Endothelial cell of umbilical vein (primary cell): ENCODE results near the gene HECW1. TPM values are rescaled to one million over a fixed set of nuclear protein-coding genes. Genes with fewer than 3 reads are reported as not detected.

Source experiments
- BruUV-seq: library from RNA; stranded (reverse); fragments of 400-500 nt; replicated peaks from 2 replicates; lab custom pipeline; 2021; lab: Mats Ljungman, UMichigan
- CTCF ChIA-PET: fragments of 300-600, 350-600 bp; sonication (Branson Sonifier 250); formaldehyde crosslinking; loops from one replicate; lab custom pipeline; 2021; ENCODE audit warnings: antibody characterized with exemption, inconsistent platforms; lab: Charles Lee
- POLR2A ChIA-PET: fragments of 300-600, 350-600 bp; sonication (Branson Sonifier 250); formaldehyde crosslinking; loops from one replicate; lab custom pipeline; 2021; ENCODE audit warnings: antibody characterized with exemption, inconsistent platforms; lab: Charles Lee
- DNase-seq: peaks from one replicate; pipeline ENCODE4 v3.0.0-alpha.2; 2011; ENCODE audit warnings: low read depth, low spot score
- FAIRE-seq: peaks from 2 replicates; lab custom pipeline; 2011; peaks lifted over from hg19 to GRCh38; lab: Jason Lieb, UNC
- H2AFZ ChIP-seq: 2 replicates; pipeline ENCODE4 v1.6.0; 2012; ENCODE audit warnings: low read depth, low read length, control low read depth, inconsistent platforms
- H3K27ac ChIP-seq: 2 replicates; pipeline ENCODE4 v1.5.1; 2011; ENCODE audit warnings: low read depth, mild to moderate bottlenecking, control low read depth, low read length, moderate library complexity; ENCODE audit not compliant: insufficient read depth
- H3K27me3 ChIP-seq, 2 experiments: 2 replicates each; pipeline versions ENCODE4 v1.6.0 to v1.6.1; 2011; ENCODE audit warnings: low read length in 2 of 2, mixed read lengths in 1 of 2; ENCODE audit not compliant: control insufficient read depth in 2 of 2, insufficient read depth in 2 of 2
- H3K36me3 ChIP-seq, 2 experiments: 2 replicates in 1 of 2; 3 replicates in 1 of 2; pipeline ENCODE4 v1.5.1; 2011; ENCODE audit warnings: low read length in 2 of 2, mild to moderate bottlenecking in 1 of 2, moderate library complexity in 1 of 2; ENCODE audit not compliant: control insufficient read depth in 2 of 2, insufficient read depth in 2 of 2; ENCODE audit errors: extremely low read depth in 1 of 2
- H3K4me1 ChIP-seq: 3 replicates; pipeline ENCODE4 v1.5.1; 2011; ENCODE audit warnings: mild to moderate bottlenecking, low read length; ENCODE audit not compliant: control insufficient read depth, insufficient read depth; ENCODE audit errors: extremely low read depth
- H3K4me2 ChIP-seq: 2 replicates; pipeline ENCODE4 v1.6.1; 2011; ENCODE audit warnings: low read length, control low read depth, mixed read lengths; ENCODE audit not compliant: insufficient read depth
- H3K4me3 ChIP-seq, 3 experiments: fragments of 200-600 bp in 1 of 3; sonication (generic), shearing (Covaris generic) in 1 of 3; replicated peaks in 1 of 3; 2 replicates each; pipeline ENCODE4 v1.5.1; 2011 to 2016; ENCODE audit warnings: control low read depth in 3 of 3, low read length in 3 of 3, mild to moderate bottlenecking in 2 of 3, inconsistent platforms in 1 of 3, low read depth in 1 of 3, moderate library complexity in 1 of 3; ENCODE audit not compliant: insufficient read depth in 1 of 3
- H3K79me2 ChIP-seq: 2 replicates; pipeline ENCODE4 v1.6.0; 2012; ENCODE audit warnings: low read length, inconsistent platforms; ENCODE audit not compliant: control insufficient read depth, insufficient read depth
- H3K9ac ChIP-seq: replicated peaks from 2 replicates; pipeline ENCODE3; 2011; ENCODE audit warnings: low read length, control low read depth; ENCODE audit not compliant: insufficient read depth; ENCODE audit errors: extremely low read depth
- H3K9me1 ChIP-seq: replicated peaks from 3 replicates; pipeline ENCODE4 v1.6.0; 2011; ENCODE audit warnings: mild to moderate bottlenecking, low read length; ENCODE audit not compliant: control insufficient read depth, insufficient read depth; ENCODE audit errors: extremely low read depth
- H3K9me3 ChIP-seq: replicated peaks from 2 replicates; pipeline ENCODE4 v1.5.1; 2012; ENCODE audit warnings: low read length, inconsistent platforms; ENCODE audit not compliant: control insufficient read depth, insufficient read depth
- H4K20me1 ChIP-seq: replicated peaks from 2 replicates; pipeline ENCODE3; 2011; ENCODE audit warnings: mild to moderate bottlenecking, low read length; ENCODE audit not compliant: control insufficient read depth, insufficient read depth; ENCODE audit errors: extremely low read depth
- EZH2 ChIP-seq: IDR thresholded peaks from 2 replicates; pipeline ENCODE4 v1.6.1; 2012; ENCODE audit warnings: borderline replicate concordance, low read depth, mild to moderate bottlenecking, moderate library complexity, low read length, inconsistent platforms; ENCODE audit not compliant: severe bottlenecking
- FOS ChIP-seq: IDR thresholded peaks from 2 replicates; pipeline ENCODE4 v1.6.1; 2011; ENCODE audit warnings: mild to moderate bottlenecking, low read length, moderate library complexity, borderline replicate concordance; ENCODE audit not compliant: insufficient read depth
- GATA2 ChIP-seq: IDR thresholded peaks from 2 replicates; pipeline ENCODE4 v1.7.0; 2011; ENCODE audit warnings: low read depth, mild to moderate bottlenecking, moderate library complexity, mixed read lengths, low read length; ENCODE audit not compliant: insufficient read length, insufficient read depth
- JUN ChIP-seq: IDR thresholded peaks from 2 replicates; pipeline ENCODE4 v1.6.1; 2011; ENCODE audit warnings: borderline replicate concordance, low read depth; ENCODE audit not compliant: insufficient read length, insufficient read depth
- MYC ChIP-seq: IDR thresholded peaks from one replicate; pipeline ENCODE4 v1.6.1; 2011; ENCODE audit warnings: mild to moderate bottlenecking, low read depth, low read length
- POLR2A ChIP-seq: IDR thresholded peaks from 2 replicates; pipeline ENCODE4 v1.6.1; 2012; ENCODE audit warnings: low read depth, mild to moderate bottlenecking, control low read depth, low read length
- POLR2AphosphoS5 ChIP-seq: IDR thresholded peaks from 2 replicates; pipeline ENCODE4 v1.6.1; 2012; ENCODE audit warnings: low read depth, mild to moderate bottlenecking, control low read depth, low read length, moderate library complexity; ENCODE audit not compliant: insufficient read depth
- dilution Hi-C: fragments of 300-500 bp; cut with MboI; formaldehyde crosslinking; loops from one replicate; pipeline ENCODE4 v1.15.0; 2019; ENCODE audit warnings: low sequenced_read_pairs; ENCODE audit not compliant: extremely low pct_ligation_motif_present
- intact Hi-C: fragments of 100-400 bp; cut with micrococcal nuclease; formaldehyde crosslinking; loops from one replicate; pipeline ENCODE4 v1.10.0; 2022
- polyA plus RNA-seq, 4 experiments: library from polyadenylated mRNA; depleted of rRNA in 3 of 4; stranded (reverse) in 3 of 4; unstranded in 1 of 4; fragments of >200 nt; gene quantifications; 2 replicates each; pipeline versions ENCODE4 v1.2.1 to v1.2.3, GENCODE V29; 2011 to 2012; ENCODE audit warnings: missing spikeins in 1 of 4
- total RNA-seq: library from RNA; stranded (reverse); gene quantifications from 2 replicates; pipeline ENCODE4 v1.2.3, GENCODE V29; 2021
- TF ChIP-seq, protein P1 (sequence below): IDR thresholded peaks from 2 replicates; pipeline ENCODE4 v1.6.1; 2011; ENCODE audit not compliant: insufficient read depth, insufficient read length
- TF ChIP-seq, protein P2 (sequence below), 2 donors: IDR thresholded peaks; 1 replicate in 1 of 2; 2 replicates in 1 of 2; pipeline ENCODE4 v1.5.1; 2011; ENCODE audit warnings: low read length in 2 of 2, mild to moderate bottlenecking in 2 of 2, moderate library complexity in 2 of 2, control low read depth in 1 of 2, inconsistent platforms in 1 of 2, low read depth in 1 of 2; ENCODE audit not compliant: insufficient read depth in 1 of 2; ENCODE audit errors: extremely low read depth in 1 of 2

The HECW1 gene
- total and polyA plus RNA-seq, 2 donors (not counting 3 experiments of a cell fraction or from before 2014, with no cell fraction given): not detected

DNA sequence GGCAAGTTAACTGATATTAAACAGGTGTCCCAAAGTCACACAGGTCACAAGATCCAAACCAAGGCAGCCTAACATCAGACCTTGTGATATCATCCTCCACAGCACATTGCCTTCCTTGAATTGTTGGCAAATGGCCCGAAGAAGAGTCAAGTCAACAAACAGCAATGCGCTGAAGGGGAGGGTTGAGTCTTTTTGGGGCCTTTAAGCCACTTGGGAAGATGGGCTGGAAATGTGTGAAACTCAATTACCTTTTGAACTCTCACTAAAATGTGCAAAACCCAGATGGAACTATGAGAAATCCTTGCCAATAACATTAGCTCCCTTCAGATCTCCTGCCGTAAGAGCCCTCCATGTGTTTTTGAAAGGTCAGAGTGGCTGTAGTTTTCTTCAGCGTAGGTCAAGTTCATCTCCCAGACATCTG is 422.6 kb downstream of the HECW1 start:
- no peak overlapping the region for H3K4me2 ChIP-seq
- H3K79me2 ChIP-seq: no peaks in the 10 kb centered on the region
- no TSS peak for BruUV-seq
- DNase-seq: no peak
- no peak overlapping the region for H3K9ac ChIP-seq
- no peaks in the 10 kb centered on the region for H3K4me1 ChIP-seq
- peaks cover 4 to 18% of the 10 kb centered on the region in 2 experiments for H3K27me3 ChIP-seq
- H2AFZ ChIP-seq: no peak overlapping the region
- H3K27ac ChIP-seq: no peak overlapping the region
- ChIA-PET CTCF (no interaction called here), POLR2A (no interaction called here)
- TF ChIP-seq POLR2A: no peak
- TF ChIP-seq EZH2: no peak
- TF ChIP-seq, protein P1, sequence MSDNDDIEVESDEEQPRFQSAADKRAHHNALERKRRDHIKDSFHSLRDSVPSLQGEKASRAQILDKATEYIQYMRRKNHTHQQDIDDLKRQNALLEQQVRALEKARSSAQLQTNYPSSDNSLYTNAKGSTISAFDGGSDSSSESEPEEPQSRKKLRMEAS: no peak
- TF ChIP-seq GATA2: no peak
- no peak for TF ChIP-seq JUN
- no peak for TF ChIP-seq MYC
- TF ChIP-seq, protein P2, sequence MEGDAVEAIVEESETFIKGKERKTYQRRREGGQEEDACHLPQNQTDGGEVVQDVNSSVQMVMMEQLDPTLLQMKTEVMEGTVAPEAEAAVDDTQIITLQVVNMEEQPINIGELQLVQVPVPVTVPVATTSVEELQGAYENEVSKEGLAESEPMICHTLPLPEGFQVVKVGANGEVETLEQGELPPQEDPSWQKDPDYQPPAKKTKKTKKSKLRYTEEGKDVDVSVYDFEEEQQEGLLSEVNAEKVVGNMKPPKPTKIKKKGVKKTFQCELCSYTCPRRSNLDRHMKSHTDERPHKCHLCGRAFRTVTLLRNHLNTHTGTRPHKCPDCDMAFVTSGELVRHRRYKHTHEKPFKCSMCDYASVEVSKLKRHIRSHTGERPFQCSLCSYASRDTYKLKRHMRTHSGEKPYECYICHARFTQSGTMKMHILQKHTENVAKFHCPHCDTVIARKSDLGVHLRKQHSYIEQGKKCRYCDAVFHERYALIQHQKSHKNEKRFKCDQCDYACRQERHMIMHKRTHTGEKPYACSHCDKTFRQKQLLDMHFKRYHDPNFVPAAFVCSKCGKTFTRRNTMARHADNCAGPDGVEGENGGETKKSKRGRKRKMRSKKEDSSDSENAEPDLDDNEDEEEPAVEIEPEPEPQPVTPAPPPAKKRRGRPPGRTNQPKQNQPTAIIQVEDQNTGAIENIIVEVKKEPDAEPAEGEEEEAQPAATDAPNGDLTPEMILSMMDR (IDR thresholded peaks at IDR 0.05; ENCODE audit: extremely low read depth in 1 of 2, insufficient read depth in 1 of 2, low read depth in 1 of 2, low read length in 2 of 2): no peak
- no peak for TF ChIP-seq POLR2AphosphoS5
- no peak for TF ChIP-seq FOS
- no peak overlapping the region for H3K4me3 ChIP-seq
- H4K20me1 ChIP-seq: no peaks in the 10 kb centered on the region
- FAIRE-seq: no peak
- no peaks in the 10 kb centered on the region for H3K36me3 ChIP-seq
- H3K9me1 ChIP-seq: no peaks in the 10 kb centered on the region
- dilution Hi-C loops: no loop called here
- intact Hi-C loops: no loop called here
- no peaks in the 10 kb centered on the region for H3K9me3 ChIP-seq
